Spleen (tissue), 7 donors: ENCODE data around the gene ABCA5.

ENCODE experiments used
- POLR2A ChIP-seq, 3 donors: fragments of 450-650 bp; IDR thresholded peaks; one replicate each; pipeline ENCODE4 v1.5.1; 2017; ENCODE audit warnings: antibody characterized with exemption in 3 of 3, mild to moderate bottlenecking in 1 of 3
- POLR2AphosphoS5 ChIP-seq, 3 donors: sonication (generic); formaldehyde crosslinking; IDR thresholded peaks; one replicate each; pipeline ENCODE4 v1.5.1; 2017; ENCODE audit warnings: antibody characterized with exemption in 3 of 3
- TF ChIP-seq, protein P1 (sequence below), 11 experiments: fragments of 200-600 bp in 7 of 11; fragments of 450-650 bp in 4 of 11; sonication (generic) in 4 of 11; IDR thresholded peaks in 8 of 11; conservative IDR thresholded peaks in 3 of 11; 1 replicate in 7 of 11; 2 replicates in 4 of 11; pipeline versions ENCODE4 v1.4.0 to v1.8.0; 2016 to 2021; ENCODE audit warnings: antibody characterized with exemption in 11 of 11, inconsistent platforms in 4 of 11, mild to moderate bottlenecking in 1 of 11
- donor health status: DM: no; HTN: no; CAD: no; lungs with moderate emphysema.
- donor health status: DM: no; HTN: no; CAD: no.
- donor health status: DM: no; HTN: no; CAD: no.

- TF ChIP-seq, protein P1, sequence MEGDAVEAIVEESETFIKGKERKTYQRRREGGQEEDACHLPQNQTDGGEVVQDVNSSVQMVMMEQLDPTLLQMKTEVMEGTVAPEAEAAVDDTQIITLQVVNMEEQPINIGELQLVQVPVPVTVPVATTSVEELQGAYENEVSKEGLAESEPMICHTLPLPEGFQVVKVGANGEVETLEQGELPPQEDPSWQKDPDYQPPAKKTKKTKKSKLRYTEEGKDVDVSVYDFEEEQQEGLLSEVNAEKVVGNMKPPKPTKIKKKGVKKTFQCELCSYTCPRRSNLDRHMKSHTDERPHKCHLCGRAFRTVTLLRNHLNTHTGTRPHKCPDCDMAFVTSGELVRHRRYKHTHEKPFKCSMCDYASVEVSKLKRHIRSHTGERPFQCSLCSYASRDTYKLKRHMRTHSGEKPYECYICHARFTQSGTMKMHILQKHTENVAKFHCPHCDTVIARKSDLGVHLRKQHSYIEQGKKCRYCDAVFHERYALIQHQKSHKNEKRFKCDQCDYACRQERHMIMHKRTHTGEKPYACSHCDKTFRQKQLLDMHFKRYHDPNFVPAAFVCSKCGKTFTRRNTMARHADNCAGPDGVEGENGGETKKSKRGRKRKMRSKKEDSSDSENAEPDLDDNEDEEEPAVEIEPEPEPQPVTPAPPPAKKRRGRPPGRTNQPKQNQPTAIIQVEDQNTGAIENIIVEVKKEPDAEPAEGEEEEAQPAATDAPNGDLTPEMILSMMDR (IDR thresholded peaks at IDR 0.05 in 8 of 11, conservative IDR thresholded peaks at IDR 0.05 in 3 of 11) = no peak
- TF ChIP-seq POLR2AphosphoS5 (IDR thresholded peaks at IDR 0.05) = no peak
- TF ChIP-seq POLR2A (IDR thresholded peaks at IDR 0.05) = no peak
These were observed 4.8 kb upstream of the ABCA5 start for GRCh38 chr17:69331756-69332155.
